Measurements from ENCODE around the gene GRIA3. TPM values are rescaled to one million over a fixed set of nuclear protein-coding genes. Genes with fewer than 3 reads are reported as not detected.

The GRIA3 gene
- total RNA-seq, 1 donor from 2014 or later = 3.7 TPM

GRCh38 chrX:123203772-123204171 is 19.7 kb downstream of the GRIA3 start:
- intact Hi-C loops (cut with micrococcal nuclease) = no loop called here
- no peaks in the 10 kb centered on the region for H3K27me3 ChIP-seq (ENCODE audit: low read depth)
- H3K4me3 ChIP-seq = no peak overlapping the region
- H3K36me3 ChIP-seq = no peaks in the 10 kb centered on the region
- H3K9me3 ChIP-seq (replicated peaks) = no peaks in the 10 kb centered on the region
- TF ChIP-seq CTCF (IDR thresholded peaks at IDR 0.05; ENCODE audit: borderline replicate concordance) = no peak
- no peak overlapping the region for H3K27ac ChIP-seq (replicated peaks)
- DNase-seq = no peak
- no peaks in the 10 kb centered on the region for H3K4me1 ChIP-seq

DNA sequence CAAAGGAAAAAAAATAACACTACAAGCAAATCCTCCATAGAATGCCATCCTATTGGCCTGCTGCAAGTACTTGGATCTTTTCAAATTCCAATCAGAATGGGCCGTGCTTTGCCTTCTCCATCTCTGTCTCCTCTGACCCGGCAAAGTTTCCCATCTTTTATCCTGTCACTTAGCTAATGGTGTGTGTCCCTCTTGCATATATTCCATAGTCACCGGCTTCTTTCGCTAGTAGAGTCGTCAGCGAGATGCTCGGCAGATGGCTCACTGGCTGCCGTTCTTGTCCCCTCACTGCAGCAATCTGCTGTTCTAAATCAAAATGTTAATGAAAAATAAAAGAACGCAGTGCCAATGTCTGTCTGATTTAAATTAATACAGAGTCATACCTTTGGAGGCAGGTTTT is 22.1 kb downstream of the GRIA3 start:
- Histone ChIP-seq H3K9me3 (replicated peaks) (no peaks in the 10 kb centered on the region), H3K36me3 (no peaks in the 10 kb centered on the region), H3K4me1 (no peaks in the 10 kb centered on the region), H3K27ac (replicated peaks) (no peak overlapping the region), H3K27me3 (ENCODE audit: low read depth) (no peaks in the 10 kb centered on the region), H3K4me3 (no peak overlapping the region)
- no peak for TF ChIP-seq CTCF (IDR thresholded peaks at IDR 0.05; ENCODE audit: borderline replicate concordance)
- no peak for DNase-seq
- intact Hi-C loops (cut with micrococcal nuclease) = no loop called here

- Histone ChIP-seq H3K4me1 (no peaks in the 10 kb centered on the region), H3K36me3 (no peaks in the 10 kb centered on the region), H3K9me3 (replicated peaks) (no peaks in the 10 kb centered on the region), H3K4me3 (no peak overlapping the region), H3K27me3 (ENCODE audit: low read depth) (no peaks in the 10 kb centered on the region), H3K27ac (replicated peaks) (no peak overlapping the region)
- DNase-seq = no peak
- no peak for TF ChIP-seq CTCF (IDR thresholded peaks at IDR 0.05; ENCODE audit: borderline replicate concordance)
- intact Hi-C loops (cut with micrococcal nuclease) = no loop called here
These were observed 26.2 kb downstream of the GRIA3 start for GRCh38 chrX:123210252-123210651.

DNA sequence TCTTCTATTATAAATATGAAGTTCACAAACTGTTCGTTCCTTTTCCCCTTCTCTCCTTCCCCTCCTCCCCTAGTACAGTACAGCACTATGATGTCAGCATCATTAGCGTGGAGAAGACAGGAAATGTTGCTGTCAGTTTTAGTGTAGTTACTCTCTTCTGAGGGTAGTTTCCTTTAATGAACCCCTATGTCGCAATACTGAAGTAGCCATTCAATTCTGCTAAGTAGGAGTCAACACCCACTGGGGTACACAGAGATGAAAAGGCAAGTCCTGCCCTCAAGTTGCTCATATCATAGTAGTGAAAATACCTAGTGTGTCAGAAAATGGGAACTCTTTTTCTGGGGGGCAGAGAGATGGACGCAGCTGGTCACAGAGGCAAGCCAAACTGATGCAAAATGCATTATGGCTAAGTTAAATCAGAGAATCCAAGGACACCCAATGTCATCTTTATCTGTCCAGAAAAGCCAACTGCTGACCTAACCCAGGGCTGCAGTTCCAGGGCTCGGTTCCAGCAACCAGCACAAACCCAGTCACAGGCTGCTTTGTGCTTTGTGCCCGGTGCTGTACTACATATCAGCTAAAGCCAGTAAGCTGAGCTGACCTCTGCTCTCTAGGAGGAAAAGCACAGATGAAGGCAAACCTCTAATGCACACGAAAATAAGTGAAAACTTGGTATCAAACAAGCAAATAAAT is 31.5 kb downstream of the GRIA3 start:
- no peaks in the 10 kb centered on the region for H3K27me3 ChIP-seq (ENCODE audit: low read depth)
- no peak for TF ChIP-seq CTCF (IDR thresholded peaks at IDR 0.05; ENCODE audit: borderline replicate concordance)
- H3K4me3 ChIP-seq = no peak overlapping the region
- peak; percentile 32 for DNase-seq
- no peaks in the 10 kb centered on the region for H3K36me3 ChIP-seq
- intact Hi-C loops (cut with micrococcal nuclease) = no loop called here
- H3K27ac ChIP-seq (replicated peaks) = peak overlapping the region; percentile 63
- no peaks in the 10 kb centered on the region for H3K9me3 ChIP-seq (replicated peaks)
- H3K4me1 ChIP-seq = peaks cover 20% of the 10 kb centered on the region

DNA sequence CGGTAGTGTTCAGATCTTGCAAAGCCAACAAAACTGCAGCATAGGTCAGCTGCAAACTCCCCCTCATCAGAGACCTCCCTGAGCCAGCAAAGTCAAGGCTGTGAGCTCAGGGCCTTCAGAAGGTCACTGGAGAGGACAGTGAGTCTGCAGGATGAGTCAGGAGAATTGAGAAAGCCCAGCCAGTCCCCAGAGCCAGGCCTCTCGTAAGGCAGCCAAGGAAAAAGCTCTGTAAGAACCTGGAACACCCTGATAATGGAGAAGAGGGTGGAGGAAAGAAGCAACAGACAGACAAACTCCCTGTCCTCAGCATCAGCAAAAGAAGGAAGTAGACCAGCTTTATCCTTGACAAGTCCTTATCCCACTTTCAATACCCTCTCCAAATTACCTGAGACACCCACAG is 33.0 kb downstream of the GRIA3 start:
- no peak overlapping the region for H3K4me3 ChIP-seq
- intact Hi-C loops (cut with micrococcal nuclease) = no loop called here
- no peaks in the 10 kb centered on the region for H3K27me3 ChIP-seq (ENCODE audit: low read depth)
- H3K27ac ChIP-seq (replicated peaks) = peak overlapping the region; percentile 63
- no peaks in the 10 kb centered on the region for H3K9me3 ChIP-seq (replicated peaks)
- H3K4me1 ChIP-seq = peaks cover 20% of the 10 kb centered on the region
- no peaks in the 10 kb centered on the region for H3K36me3 ChIP-seq
- no peak for TF ChIP-seq CTCF (IDR thresholded peaks at IDR 0.05; ENCODE audit: borderline replicate concordance)
- no peak for DNase-seq
